Esophagus (tissue), 2 donors: Measurements from ENCODE around the gene PRIMA1. TPM values are rescaled to one million over a fixed set of nuclear protein-coding genes. Genes with fewer than 3 reads are reported as not detected.
A peak's percentile ranks its signal among the peaks of the same experiment; 100 is the strongest.

Source experiments
- H3K27ac ChIP-seq, 2 donors: one replicate each; pipeline ENCODE4 v1.5.1; 2013; ENCODE audit warnings: low read depth in 2 of 2, mild to moderate bottlenecking in 2 of 2, inconsistent platforms in 1 of 2, low read length in 1 of 2, moderate library complexity in 1 of 2
- H3K27me3 ChIP-seq, 2 donors: one replicate each; pipeline ENCODE4 v1.6.1; 2013; ENCODE audit warnings: low read length in 2 of 2, control low read depth in 1 of 2, mild to moderate bottlenecking in 1 of 2; ENCODE audit not compliant: insufficient read depth in 2 of 2, control insufficient read depth in 1 of 2
- H3K36me3 ChIP-seq, 2 donors: one replicate each; pipeline ENCODE4 v1.6.1; 2013; ENCODE audit warnings: low read length in 1 of 2; ENCODE audit not compliant: control insufficient read depth in 2 of 2, insufficient read depth in 2 of 2
- H3K4me1 ChIP-seq, 2 donors: one replicate each; pipeline ENCODE4 v1.6.1; 2013; ENCODE audit warnings: low read length in 1 of 2; ENCODE audit not compliant: control insufficient read depth in 2 of 2, insufficient read depth in 2 of 2
- H3K4me3 ChIP-seq, 2 donors: one replicate each; pipeline ENCODE4 v1.5.1; 2013; ENCODE audit warnings: low read length in 2 of 2, mild to moderate bottlenecking in 2 of 2, low read depth in 1 of 2, moderate library complexity in 1 of 2
- H3K9me3 ChIP-seq, 2 donors: one replicate each; pipeline ENCODE4 v1.6.1; 2013; ENCODE audit warnings: mild to moderate bottlenecking in 2 of 2, low read depth in 1 of 2, low read length in 1 of 2, moderate library complexity in 1 of 2; ENCODE audit not compliant: control insufficient read depth in 2 of 2, insufficient read depth in 1 of 2
- WGBS, 2 donors: extraction: QIAGEN DNeasy Blood & Tissue Kit; methylation state at CpG; one replicate each; pipeline ENCODE4 v1.1.7; 2013; 5-methylcytosine and 5-hydroxymethylcytosine counted together
- polyA plus RNA-seq, 2 donors: library from polyadenylated mRNA; stranded (reverse); fragments of 200-250 nt; gene quantifications; one replicate each; pipeline ENCODE4 v1.2.3, GENCODE V29; 2013
- donor health status: healthy with polysubstance abuse.
- donor health status: Bipolar disorder and iron deficiency.

The PRIMA1 gene
- polyA plus RNA-seq, 2 donors: 1.7 to 2.9 TPM

- Histone ChIP-seq H3K4me3 (no peak overlapping the region), H3K36me3 (no peaks in the 10 kb centered on the region), H3K4me1 (no peaks in the 10 kb centered on the region), H3K27ac (no peak overlapping the region), H3K9me3 (no peaks in the 10 kb centered on the region), H3K27me3 (no peaks in the 10 kb centered on the region)
- WGBS, 2 donors: 67% methylated on average over 25 of the region's 25 CpGs
These were observed 39.8 kb downstream of the PRIMA1 start for GRCh38 chr14:93748208-93749075.

- Histone ChIP-seq H3K4me3 (no peak overlapping the region), H3K36me3 (no peaks in the 10 kb centered on the region), H3K9me3 (no peaks in the 10 kb centered on the region), H3K27me3 (no peaks in the 10 kb centered on the region), H3K27ac (no peak overlapping the region), H3K4me1 (peaks cover 0 to 4% of the 10 kb centered on the region in 2 donors)
- WGBS, 2 donors: 94 to 97% methylated on average over 1 of the region's 1 CpG
These were observed 40.7 kb downstream of the PRIMA1 start for GRCh38 chr14:93747560-93747959.

- no peaks in the 10 kb centered on the region for H3K9me3 ChIP-seq
- H3K4me1 ChIP-seq: peaks cover 0 to 4% of the 10 kb centered on the region in 2 donors
- no peak overlapping the region for H3K4me3 ChIP-seq
- H3K27ac ChIP-seq: no peak overlapping the region
- no peaks in the 10 kb centered on the region for H3K27me3 ChIP-seq
- no peaks in the 10 kb centered on the region for H3K36me3 ChIP-seq
- 78 to 79% methylated on average over 15 of the region's 15 CpGs for WGBS, 2 donors
These were observed 41.2 kb downstream of the PRIMA1 start for GRCh38 chr14:93747102-93747501.

- H3K4me3 ChIP-seq: no peak overlapping the region
- H3K27me3 ChIP-seq: no peaks in the 10 kb centered on the region
- H3K4me1 ChIP-seq: peaks cover 0 to 4% of the 10 kb centered on the region in 2 donors
- H3K36me3 ChIP-seq: no peaks in the 10 kb centered on the region
- no peak overlapping the region for H3K27ac ChIP-seq
- 79 to 80% methylated on average over 13 of the region's 13 CpGs for WGBS, 2 donors
- no peaks in the 10 kb centered on the region for H3K9me3 ChIP-seq
These were observed 42.5 kb downstream of the PRIMA1 start for GRCh38 chr14:93745603-93746273.

- Histone ChIP-seq H3K9me3 (no peaks in the 10 kb centered on the region), H3K27ac (no peak overlapping the region), H3K4me1 (peaks cover 0 to 4% of the 10 kb centered on the region in 2 donors), H3K36me3 (no peaks in the 10 kb centered on the region), H3K27me3 (no peaks in the 10 kb centered on the region), H3K4me3 (no peak overlapping the region)
- WGBS, 2 donors: 68 to 72% methylated on average over 8 of the region's 8 CpGs
These were observed 43.4 kb downstream of the PRIMA1 start for GRCh38 chr14:93744876-93745275.

- Histone ChIP-seq H3K27ac (no peak overlapping the region), H3K9me3 (no peaks in the 10 kb centered on the region), H3K4me1 (peaks cover 0 to 4% of the 10 kb centered on the region in 2 donors), H3K4me3 (no peak overlapping the region), H3K36me3 (no peaks in the 10 kb centered on the region), H3K27me3 (no peaks in the 10 kb centered on the region)
- 83 to 85% methylated on average over 14 of the region's 14 CpGs for WGBS, 2 donors
These were observed 44.1 kb downstream of the PRIMA1 start for GRCh38 chr14:93744176-93744575.

GRCh38 chr14:93743270-93744060 is 44.8 kb downstream of the PRIMA1 start:
- Histone ChIP-seq H3K4me1 (peaks cover 0 to 4% of the 10 kb centered on the region in 2 donors), H3K4me3 (no peak overlapping the region), H3K9me3 (no peaks in the 10 kb centered on the region), H3K36me3 (no peaks in the 10 kb centered on the region), H3K27ac (peak overlapping the region in 1 of 2 donors; percentile 33), H3K27me3 (no peaks in the 10 kb centered on the region)
- 87 to 90% methylated on average over 26 of the region's 26 CpGs for WGBS, 2 donors

- H3K27ac ChIP-seq: peak overlapping the region in 1 of 2 donors; percentile 33
- no peaks in the 10 kb centered on the region for H3K9me3 ChIP-seq
- WGBS, 2 donors: 72% methylated on average over 8 of the region's 8 CpGs
- no peaks in the 10 kb centered on the region for H3K27me3 ChIP-seq
- no peak overlapping the region for H3K4me3 ChIP-seq
- H3K36me3 ChIP-seq: no peaks in the 10 kb centered on the region
- peaks cover 0 to 4% of the 10 kb centered on the region in 2 donors for H3K4me1 ChIP-seq
These were observed 45.5 kb downstream of the PRIMA1 start for GRCh38 chr14:93742761-93743160.

GRCh38 chr14:93741556-93742230 is 46.6 kb downstream of the PRIMA1 start:
- Histone ChIP-seq H3K27me3 (no peaks in the 10 kb centered on the region), H3K4me3 (no peak overlapping the region), H3K4me1 (peaks cover 0 to 4% of the 10 kb centered on the region in 2 donors), H3K9me3 (no peaks in the 10 kb centered on the region), H3K27ac (no peak overlapping the region), H3K36me3 (no peaks in the 10 kb centered on the region)
- WGBS, 2 donors: 85 to 86% methylated on average over 12 of the region's 12 CpGs
